Panc1 (cell line): ENCODE measurements around the gene NEUROG2. TPM values are rescaled to one million over a fixed set of nuclear protein-coding genes. Genes with fewer than 3 reads are reported as not detected.

Experiments
- ATAC-seq: fragments of 200-7000 bp; cut with Tn5 transposase; 2 replicates; pipeline ENCODE4 v1.9.1; 2020; ENCODE audit warnings: mild to moderate bottlenecking, moderate library complexity
- BruUV-seq: library from RNA; stranded (reverse); fragments of 400-500 nt; replicated peaks from 2 replicates; lab custom pipeline; 2021; lab: Mats Ljungman, UMichigan
- CTCF ChIA-PET: fragments of 300-600 bp; sonication (Branson Sonifier 250); formaldehyde crosslinking; loops from one replicate; lab custom pipeline; 2022; ENCODE audit warnings: antibody characterized with exemption; lab: Charles Lee
- POLR2A ChIA-PET: fragments of 300-600 bp; sonication (Branson Sonifier 250); formaldehyde crosslinking; loops from one replicate; lab custom pipeline; 2022; ENCODE audit warnings: antibody characterized with exemption; lab: Charles Lee
- DNase-seq: peaks from one replicate; pipeline ENCODE4 v3.0.0-alpha.2; 2010; ENCODE audit warnings: low read depth, low spot score
- H3K27ac ChIP-seq: 2 replicates; pipeline ENCODE4 v1.5.1; 2011; ENCODE audit warnings: mild to moderate bottlenecking, low read length, inconsistent platforms
- H3K27me3 ChIP-seq: fragments of 200-500 bp; sonication (Bioruptor generic); 2 replicates; pipeline ENCODE4 v1.6.0; 2014; ENCODE audit warnings: low read length, inconsistent platforms; ENCODE audit not compliant: control insufficient read depth, insufficient read depth
- H3K36me3 ChIP-seq: fragments of 200-500 bp; sonication (Bioruptor generic); 2 replicates; pipeline ENCODE4 v1.5.1; 2014; ENCODE audit warnings: inconsistent platforms, mild to moderate bottlenecking, low read length, moderate library complexity; ENCODE audit not compliant: control insufficient read depth, insufficient read depth
- H3K4me1 ChIP-seq: 2 replicates; pipeline ENCODE4 v1.5.1; 2011; ENCODE audit warnings: inconsistent platforms, mild to moderate bottlenecking, low read length, moderate library complexity; ENCODE audit not compliant: control insufficient read depth, insufficient read depth
- H3K4me3 ChIP-seq, 2 experiments: 2 replicates each; pipeline ENCODE4 v1.5.1; 2011 to 2012; ENCODE audit warnings: low read depth in 2 of 2, low read length in 2 of 2, mild to moderate bottlenecking in 2 of 2, inconsistent platforms in 1 of 2, moderate library complexity in 1 of 2
- H3K9me3 ChIP-seq: fragments of 200-500 bp; sonication (Bioruptor generic); 2 replicates; pipeline ENCODE4 v1.5.1; 2014; ENCODE audit warnings: low read depth, mild to moderate bottlenecking, inconsistent platforms, low read length, moderate library complexity; ENCODE audit not compliant: control insufficient read depth, insufficient read depth
- POLR2AphosphoS5 ChIP-seq: IDR thresholded peaks from 2 replicates; pipeline ENCODE4 v1.6.1; 2012; ENCODE audit warnings: mild to moderate bottlenecking, low read depth, low read length, moderate library complexity
- SIN3A ChIP-seq: IDR thresholded peaks from 2 replicates; pipeline ENCODE4 v1.6.1; 2012; ENCODE audit warnings: low read depth, mild to moderate bottlenecking, low read length, moderate library complexity, borderline replicate concordance; ENCODE audit not compliant: insufficient read depth
- TCF7L2 ChIP-seq: IDR thresholded peaks from 2 replicates; pipeline ENCODE4 v1.6.1; 2011; ENCODE audit warnings: mild to moderate bottlenecking, low read depth, low read length, inconsistent platforms
- in situ Hi-C: cut with HindIII; loops from 2 replicates; pipeline ENCODE4 v1.10.0; 2016; ENCODE audit warnings: low sequenced_read_pairs, low pct_unique_long_range_greater_than_20kb
- intact Hi-C: fragments of 100-400 bp; cut with micrococcal nuclease; formaldehyde crosslinking; loops from one replicate; pipeline ENCODE4 v1.10.0; 2022; ENCODE audit not compliant: unreplicated experiment
- total RNA-seq: library from RNA; stranded (reverse); gene quantifications from one replicate; pipeline ENCODE4 v1.2.1, GENCODE V29; 2021; ENCODE audit not compliant: unreplicated experiment
- TF ChIP-seq, protein P1 (sequence below), 2 experiments: IDR thresholded peaks; 2 replicates each; pipeline ENCODE4 v1.6.1; 2011 to 2012; ENCODE audit warnings: low read depth in 2 of 2, control low read depth in 1 of 2, low read length in 1 of 2, mild to moderate bottlenecking in 1 of 2, moderate library complexity in 1 of 2; ENCODE audit not compliant: insufficient read depth in 1 of 2
- TF ChIP-seq, protein P2 (sequence below): fragments of 450-650 bp; IDR thresholded peaks from 2 replicates; pipeline ENCODE4 v1.5.1; 2017; ENCODE audit warnings: mild to moderate bottlenecking

Gene NEUROG2
- total RNA-seq, 1 experiment from 2014 or later, result not detected

DNA sequence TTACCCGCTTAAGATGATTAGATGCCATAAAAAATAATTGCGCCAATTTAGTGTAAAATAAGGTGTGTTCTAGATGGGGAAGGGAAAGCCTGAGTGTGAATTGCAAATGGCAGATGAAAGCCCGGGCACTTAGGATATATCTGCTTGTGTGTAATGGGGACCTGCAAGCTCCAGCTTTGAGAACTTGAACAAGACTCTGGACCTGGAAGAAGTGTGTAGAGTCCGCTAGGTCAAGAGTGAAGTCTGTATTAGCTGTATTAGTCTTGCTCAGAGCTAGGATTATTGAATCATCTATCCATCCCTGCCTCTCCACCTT lies 4.2 kb downstream of the NEUROG2 start:
- Histone ChIP-seq H3K9me3 (no peaks in the 10 kb centered on the region), H3K36me3 (no peaks in the 10 kb centered on the region; the same call in 1 of the 2 replicates), H3K4me1 (peaks cover 4% of the 10 kb centered on the region; the same call in 1 of the 2 replicates), H3K27ac (no peak overlapping the region), H3K27me3 (peaks cover 11% of the 10 kb centered on the region), H3K4me3 (no peak overlapping the region)
- intact Hi-C loops, result no loop called here
- DNase-seq, result no peak
- ChIA-PET CTCF (no interaction called here), POLR2A (no interaction called here)
- ATAC-seq, result no peak
- no peak for TF ChIP-seq POLR2AphosphoS5
- in situ Hi-C loops, result no loop called here
- BruUV-seq, result no TSS peak

DNA sequence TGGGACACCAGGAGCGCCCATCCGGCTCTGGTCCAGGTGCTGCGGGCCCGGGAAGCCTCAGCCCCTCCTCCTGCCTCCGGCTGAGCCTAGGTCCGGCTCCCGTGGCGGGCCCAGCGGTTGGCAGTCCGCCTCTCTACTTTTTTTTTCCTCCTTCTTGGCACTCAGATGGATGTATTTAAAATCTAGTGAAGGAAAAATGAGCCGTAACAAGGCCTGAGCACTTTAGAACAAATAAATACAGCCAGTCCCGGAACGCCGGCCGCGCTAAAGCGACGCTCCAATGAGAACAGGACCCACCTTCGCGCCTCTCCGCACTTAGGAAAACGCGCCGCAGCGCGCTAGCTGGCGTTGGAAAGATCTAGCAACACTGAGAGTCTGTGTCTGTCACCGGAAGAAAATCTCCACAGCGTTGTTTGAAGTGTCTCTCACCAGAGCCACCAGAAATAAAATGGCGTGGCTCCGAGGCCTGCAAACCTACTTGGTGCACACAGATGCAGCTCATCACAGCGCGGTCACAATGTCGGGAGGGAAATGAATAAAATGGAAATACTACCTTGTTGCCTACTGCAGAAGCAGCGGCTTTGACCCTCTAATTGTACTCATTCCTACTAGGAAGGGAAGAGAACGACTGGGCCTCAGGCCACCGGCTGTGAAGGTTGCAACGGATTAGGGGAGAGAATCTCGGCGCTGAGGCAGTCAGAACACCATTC lies 4.7 kb downstream of the NEUROG2 start:
- BruUV-seq, result no TSS peak

More for the DNA sequence above, 4.7 kb downstream of the NEUROG2 start:
- intact Hi-C loops, result no loop called here
- no peak for DNase-seq
- Histone ChIP-seq H3K27ac (no peak overlapping the region), H3K9me3 (no peaks in the 10 kb centered on the region), H3K4me1 (0 out of 2 replicates have a peak, but pooled peaks cover 3% of the 10 kb centered on the region), H3K36me3 (no peaks in the 10 kb centered on the region; the same call in 1 of the 2 replicates), H3K27me3 (peaks cover 11% of the 10 kb centered on the region), H3K4me3 (no peak overlapping the region)
- TF ChIP-seq, protein P1, sequence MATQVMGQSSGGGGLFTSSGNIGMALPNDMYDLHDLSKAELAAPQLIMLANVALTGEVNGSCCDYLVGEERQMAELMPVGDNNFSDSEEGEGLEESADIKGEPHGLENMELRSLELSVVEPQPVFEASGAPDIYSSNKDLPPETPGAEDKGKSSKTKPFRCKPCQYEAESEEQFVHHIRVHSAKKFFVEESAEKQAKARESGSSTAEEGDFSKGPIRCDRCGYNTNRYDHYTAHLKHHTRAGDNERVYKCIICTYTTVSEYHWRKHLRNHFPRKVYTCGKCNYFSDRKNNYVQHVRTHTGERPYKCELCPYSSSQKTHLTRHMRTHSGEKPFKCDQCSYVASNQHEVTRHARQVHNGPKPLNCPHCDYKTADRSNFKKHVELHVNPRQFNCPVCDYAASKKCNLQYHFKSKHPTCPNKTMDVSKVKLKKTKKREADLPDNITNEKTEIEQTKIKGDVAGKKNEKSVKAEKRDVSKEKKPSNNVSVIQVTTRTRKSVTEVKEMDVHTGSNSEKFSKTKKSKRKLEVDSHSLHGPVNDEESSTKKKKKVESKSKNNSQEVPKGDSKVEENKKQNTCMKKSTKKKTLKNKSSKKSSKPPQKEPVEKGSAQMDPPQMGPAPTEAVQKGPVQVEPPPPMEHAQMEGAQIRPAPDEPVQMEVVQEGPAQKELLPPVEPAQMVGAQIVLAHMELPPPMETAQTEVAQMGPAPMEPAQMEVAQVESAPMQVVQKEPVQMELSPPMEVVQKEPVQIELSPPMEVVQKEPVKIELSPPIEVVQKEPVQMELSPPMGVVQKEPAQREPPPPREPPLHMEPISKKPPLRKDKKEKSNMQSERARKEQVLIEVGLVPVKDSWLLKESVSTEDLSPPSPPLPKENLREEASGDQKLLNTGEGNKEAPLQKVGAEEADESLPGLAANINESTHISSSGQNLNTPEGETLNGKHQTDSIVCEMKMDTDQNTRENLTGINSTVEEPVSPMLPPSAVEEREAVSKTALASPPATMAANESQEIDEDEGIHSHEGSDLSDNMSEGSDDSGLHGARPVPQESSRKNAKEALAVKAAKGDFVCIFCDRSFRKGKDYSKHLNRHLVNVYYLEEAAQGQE (IDR thresholded peaks at IDR 0.05; ENCODE audit: insufficient read depth in 1 of 2, low read depth in 2 of 2, low read length in 1 of 2), result no peak
- TF ChIP-seq TCF7L2 (no peak), SIN3A (no peak), POLR2AphosphoS5 (no peak)
- TF ChIP-seq, protein P2, sequence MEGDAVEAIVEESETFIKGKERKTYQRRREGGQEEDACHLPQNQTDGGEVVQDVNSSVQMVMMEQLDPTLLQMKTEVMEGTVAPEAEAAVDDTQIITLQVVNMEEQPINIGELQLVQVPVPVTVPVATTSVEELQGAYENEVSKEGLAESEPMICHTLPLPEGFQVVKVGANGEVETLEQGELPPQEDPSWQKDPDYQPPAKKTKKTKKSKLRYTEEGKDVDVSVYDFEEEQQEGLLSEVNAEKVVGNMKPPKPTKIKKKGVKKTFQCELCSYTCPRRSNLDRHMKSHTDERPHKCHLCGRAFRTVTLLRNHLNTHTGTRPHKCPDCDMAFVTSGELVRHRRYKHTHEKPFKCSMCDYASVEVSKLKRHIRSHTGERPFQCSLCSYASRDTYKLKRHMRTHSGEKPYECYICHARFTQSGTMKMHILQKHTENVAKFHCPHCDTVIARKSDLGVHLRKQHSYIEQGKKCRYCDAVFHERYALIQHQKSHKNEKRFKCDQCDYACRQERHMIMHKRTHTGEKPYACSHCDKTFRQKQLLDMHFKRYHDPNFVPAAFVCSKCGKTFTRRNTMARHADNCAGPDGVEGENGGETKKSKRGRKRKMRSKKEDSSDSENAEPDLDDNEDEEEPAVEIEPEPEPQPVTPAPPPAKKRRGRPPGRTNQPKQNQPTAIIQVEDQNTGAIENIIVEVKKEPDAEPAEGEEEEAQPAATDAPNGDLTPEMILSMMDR, result no peak
- POLR2A ChIA-PET, result no interaction called here
- CTCF ChIA-PET, result no interaction called here
- in situ Hi-C loops, result no loop called here
- ATAC-seq, result no peak
